Erythroblast (primary cell): ENCODE results near the gene ZNF830.
"Not testable (repeated sequence)": the region's sequence is repeated elsewhere in the genome, so short reads cannot be mapped to it uniquely, and the experiment has no call there.

Experiments used
- GATA1 ChIP-seq: IDR thresholded peaks from 2 replicates; pipeline ENCODE4 v1.6.1; 2011; ENCODE audit warnings: low read depth, mild to moderate bottlenecking, control low read depth, low read length, moderate library complexity
- POLR2A ChIP-seq: IDR thresholded peaks from 2 replicates; pipeline ENCODE4 v1.6.1; 2011; ENCODE audit warnings: mild to moderate bottlenecking, low read length

DNA sequence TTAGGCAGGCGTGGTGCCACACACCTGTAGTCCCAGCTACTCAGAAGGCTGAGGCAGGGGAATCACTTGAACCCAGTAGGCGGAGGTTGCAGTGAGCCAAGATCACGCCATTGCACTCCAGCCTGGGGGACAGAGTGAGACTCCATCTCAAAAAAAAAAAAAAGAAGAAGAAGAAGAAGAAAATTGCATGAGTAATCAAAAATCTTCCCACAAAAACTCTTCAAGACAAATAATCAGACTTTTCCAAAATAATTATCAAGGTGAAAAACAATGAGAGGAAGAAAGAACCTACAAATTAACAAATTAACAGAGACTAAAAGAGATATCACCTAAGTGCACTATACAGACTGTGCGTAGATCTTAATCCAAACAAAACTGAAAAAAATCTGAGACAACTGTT, 10.6 kb upstream of the ZNF830 start:
- TF ChIP-seq POLR2A, GATA1: not testable (repeated sequence)
